ENCODE data around the gene PSTPIP1.

DNA sequence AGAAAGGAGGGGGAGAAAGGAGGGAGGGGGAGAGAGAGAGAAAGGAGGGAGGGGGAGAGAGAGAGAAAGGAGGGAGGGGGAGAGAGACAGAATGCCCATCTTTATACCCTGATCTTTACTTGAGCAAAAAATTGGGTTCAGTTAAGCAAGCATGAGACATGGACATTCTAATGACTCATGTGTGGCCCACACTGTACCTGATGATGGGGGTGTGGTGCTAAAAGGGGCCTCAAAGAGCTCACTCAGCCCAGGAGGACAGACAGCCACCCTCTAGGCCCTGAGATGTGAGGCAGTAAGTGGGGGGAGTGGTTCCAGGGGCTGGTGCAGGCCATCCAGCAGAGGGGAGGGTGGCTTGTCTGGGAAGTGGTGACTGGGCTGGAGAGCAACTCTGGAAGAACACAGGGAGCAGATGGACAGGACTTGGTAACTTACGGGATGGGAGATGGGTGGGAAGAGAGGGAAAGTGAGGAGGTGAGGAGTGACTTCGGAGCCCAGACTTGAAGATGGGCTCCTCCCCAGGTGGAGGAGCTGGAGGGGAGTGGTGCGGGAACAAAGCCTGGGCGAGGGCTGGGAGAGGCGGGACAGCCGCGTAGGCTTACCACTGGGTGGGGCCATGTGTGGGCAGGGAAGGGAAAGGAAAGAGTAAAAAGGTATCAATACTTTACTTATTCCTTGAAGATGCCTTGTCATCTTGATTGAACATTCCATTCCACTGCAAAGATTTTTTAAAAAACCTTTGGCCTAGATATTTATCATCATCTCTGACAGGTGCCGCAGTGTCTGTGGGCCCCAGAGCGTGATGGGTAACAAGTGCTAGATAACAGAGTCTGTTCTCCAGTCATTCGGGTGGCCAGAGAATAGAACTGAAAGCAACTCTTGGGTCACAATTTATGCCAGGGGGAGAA lies 43.6 kb downstream of the PSTPIP1 start:
- no peak for TF ChIP-seq FOXP1 (CRISPR knock-in tag; IDR thresholded peaks at IDR 0.05; ENCODE audit: borderline replicate concordance)
- TF ChIP-seq, protein P1, sequence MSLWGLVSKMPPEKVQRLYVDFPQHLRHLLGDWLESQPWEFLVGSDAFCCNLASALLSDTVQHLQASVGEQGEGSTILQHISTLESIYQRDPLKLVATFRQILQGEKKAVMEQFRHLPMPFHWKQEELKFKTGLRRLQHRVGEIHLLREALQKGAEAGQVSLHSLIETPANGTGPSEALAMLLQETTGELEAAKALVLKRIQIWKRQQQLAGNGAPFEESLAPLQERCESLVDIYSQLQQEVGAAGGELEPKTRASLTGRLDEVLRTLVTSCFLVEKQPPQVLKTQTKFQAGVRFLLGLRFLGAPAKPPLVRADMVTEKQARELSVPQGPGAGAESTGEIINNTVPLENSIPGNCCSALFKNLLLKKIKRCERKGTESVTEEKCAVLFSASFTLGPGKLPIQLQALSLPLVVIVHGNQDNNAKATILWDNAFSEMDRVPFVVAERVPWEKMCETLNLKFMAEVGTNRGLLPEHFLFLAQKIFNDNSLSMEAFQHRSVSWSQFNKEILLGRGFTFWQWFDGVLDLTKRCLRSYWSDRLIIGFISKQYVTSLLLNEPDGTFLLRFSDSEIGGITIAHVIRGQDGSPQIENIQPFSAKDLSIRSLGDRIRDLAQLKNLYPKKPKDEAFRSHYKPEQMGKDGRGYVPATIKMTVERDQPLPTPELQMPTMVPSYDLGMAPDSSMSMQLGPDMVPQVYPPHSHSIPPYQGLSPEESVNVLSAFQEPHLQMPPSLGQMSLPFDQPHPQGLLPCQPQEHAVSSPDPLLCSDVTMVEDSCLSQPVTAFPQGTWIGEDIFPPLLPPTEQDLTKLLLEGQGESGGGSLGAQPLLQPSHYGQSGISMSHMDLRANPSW (CRISPR knock-in tag; conservative IDR thresholded peaks at IDR 0.05; ENCODE audit: low read depth), result no peak

Data from WTC11 (cell line).